ENCODE data around the gene LUM. TPM values are rescaled to one million over a fixed set of nuclear protein-coding genes. Genes with fewer than 3 reads are reported as not detected.

Gene LUM
- total RNA-seq, 1 experiment from 2014 or later: 0.23 TPM

DNA sequence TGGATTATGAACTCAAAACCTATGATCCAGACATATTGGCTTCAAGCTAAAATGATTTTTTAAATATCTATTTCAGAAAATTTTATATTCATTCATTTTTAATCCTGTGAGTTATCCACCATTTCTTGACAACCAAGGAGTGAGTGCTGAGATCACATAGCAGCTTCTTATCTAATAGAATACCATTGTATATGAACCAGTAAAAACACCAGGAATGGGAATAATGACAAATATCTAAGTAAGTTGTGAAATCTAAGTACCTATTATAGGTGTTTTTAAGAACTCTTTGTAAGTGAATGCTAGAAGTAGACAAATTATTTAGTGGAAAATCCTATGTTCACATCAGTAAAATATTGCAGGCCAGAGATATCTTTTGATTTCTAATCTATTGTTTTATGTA lies 8.2 kb downstream of the LUM start:
- Histone ChIP-seq H3K27ac (ENCODE audit: low read length) (no peak overlapping the region), H3K36me3 (ENCODE audit: control insufficient read depth, insufficient read depth, low read length) (no peaks in the 10 kb centered on the region), H3K9me3 (ENCODE audit: control insufficient read depth, insufficient read depth, low read depth, low read length) (no peaks in the 10 kb centered on the region), H3K4me3 (ENCODE audit: low read depth in 2 of 2, low read length in 2 of 2) (no peak overlapping the region), H3K4me1 (ENCODE audit: control insufficient read depth, insufficient read depth, low read length) (no peaks in the 10 kb centered on the region), H3K27me3 (ENCODE audit: control insufficient read depth, insufficient read depth, low read length) (no peaks in the 10 kb centered on the region)
- ChIA-PET CTCF (no interaction called here), POLR2A (no interaction called here)
- no peak for ATAC-seq
- in situ Hi-C loops (cut with HindIII; ENCODE audit: low pct_unique_long_range_greater_than_20kb, low sequenced_read_pairs): no loop called here
- BruUV-seq (replicated peaks): no TSS peak
- TF ChIP-seq POLR2AphosphoS5 (IDR thresholded peaks at IDR 0.05; ENCODE audit: low read depth, low read length) (no peak), SIN3A (IDR thresholded peaks at IDR 0.05; ENCODE audit: borderline replicate concordance, insufficient read depth, low read depth, low read length) (no peak), TCF7L2 (IDR thresholded peaks at IDR 0.05; ENCODE audit: low read depth, low read length) (no peak), REST (IDR thresholded peaks at IDR 0.05; ENCODE audit: insufficient read depth in 1 of 2, low read depth in 2 of 2, low read length in 1 of 2) (no peak)
- TF ChIP-seq, protein P1, sequence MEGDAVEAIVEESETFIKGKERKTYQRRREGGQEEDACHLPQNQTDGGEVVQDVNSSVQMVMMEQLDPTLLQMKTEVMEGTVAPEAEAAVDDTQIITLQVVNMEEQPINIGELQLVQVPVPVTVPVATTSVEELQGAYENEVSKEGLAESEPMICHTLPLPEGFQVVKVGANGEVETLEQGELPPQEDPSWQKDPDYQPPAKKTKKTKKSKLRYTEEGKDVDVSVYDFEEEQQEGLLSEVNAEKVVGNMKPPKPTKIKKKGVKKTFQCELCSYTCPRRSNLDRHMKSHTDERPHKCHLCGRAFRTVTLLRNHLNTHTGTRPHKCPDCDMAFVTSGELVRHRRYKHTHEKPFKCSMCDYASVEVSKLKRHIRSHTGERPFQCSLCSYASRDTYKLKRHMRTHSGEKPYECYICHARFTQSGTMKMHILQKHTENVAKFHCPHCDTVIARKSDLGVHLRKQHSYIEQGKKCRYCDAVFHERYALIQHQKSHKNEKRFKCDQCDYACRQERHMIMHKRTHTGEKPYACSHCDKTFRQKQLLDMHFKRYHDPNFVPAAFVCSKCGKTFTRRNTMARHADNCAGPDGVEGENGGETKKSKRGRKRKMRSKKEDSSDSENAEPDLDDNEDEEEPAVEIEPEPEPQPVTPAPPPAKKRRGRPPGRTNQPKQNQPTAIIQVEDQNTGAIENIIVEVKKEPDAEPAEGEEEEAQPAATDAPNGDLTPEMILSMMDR (IDR thresholded peaks at IDR 0.05): no peak
- intact Hi-C loops (cut with micrococcal nuclease; ENCODE audit: unreplicated experiment): no loop called here
- no peak for DNase-seq (ENCODE audit: low read depth, low spot score)

- no peak overlapping the region for H3K27ac ChIP-seq (ENCODE audit: low read length)
- ChIA-PET POLR2A (no interaction called here), CTCF (no interaction called here)
- intact Hi-C loops (cut with micrococcal nuclease; ENCODE audit: unreplicated experiment) (no loop called here), in situ Hi-C loops (cut with HindIII; ENCODE audit: low pct_unique_long_range_greater_than_20kb, low sequenced_read_pairs) (no loop called here)
- BruUV-seq (replicated peaks): no TSS peak
- no peaks in the 10 kb centered on the region for H3K27me3 ChIP-seq (ENCODE audit: control insufficient read depth, insufficient read depth, low read length)
- H3K9me3 ChIP-seq (ENCODE audit: control insufficient read depth, insufficient read depth, low read depth, low read length): no peaks in the 10 kb centered on the region
- no peak overlapping the region for H3K4me3 ChIP-seq (ENCODE audit: low read depth in 2 of 2, low read length in 2 of 2)
- TF ChIP-seq, protein P1 (IDR thresholded peaks at IDR 0.05): no peak
- TF ChIP-seq SIN3A (IDR thresholded peaks at IDR 0.05; ENCODE audit: borderline replicate concordance, insufficient read depth, low read depth, low read length) (no peak), TCF7L2 (IDR thresholded peaks at IDR 0.05; ENCODE audit: low read depth, low read length) (no peak), REST (IDR thresholded peaks at IDR 0.05; ENCODE audit: insufficient read depth in 1 of 2, low read depth in 2 of 2, low read length in 1 of 2) (no peak), POLR2AphosphoS5 (IDR thresholded peaks at IDR 0.05; ENCODE audit: low read depth, low read length) (no peak)
- DNase-seq (ENCODE audit: low read depth, low spot score) (no peak), ATAC-seq (no peak)
- no peaks in the 10 kb centered on the region for H3K36me3 ChIP-seq (ENCODE audit: control insufficient read depth, insufficient read depth, low read length)
- H3K4me1 ChIP-seq (ENCODE audit: control insufficient read depth, insufficient read depth, low read length): no peaks in the 10 kb centered on the region
Measured at GRCh38 chr12:91100906-91101305, 10.4 kb downstream of the LUM start.

All from Panc1 (cell line).